Mesenchymal stem cell (in vitro differentiated cells and primary cell): ENCODE results near the gene IL1RAPL1.

Source experiments
- DNase-seq: peaks from one replicate; pipeline ENCODE4 v3.0.0-alpha.2; 2013
- H2AFZ ChIP-seq: one replicate; pipeline ENCODE4 v1.6.1; 2013; ENCODE audit warnings: low read depth, mild to moderate bottlenecking, control low read depth, inconsistent platforms, low read length, moderate library complexity
- H2AK5ac ChIP-seq: 2 replicates; pipeline ENCODE4 v1.6.1; 2013; ENCODE audit warnings: low read length, moderate library complexity, mild to moderate bottlenecking, inconsistent platforms; ENCODE audit not compliant: severe bottlenecking
- H2BK120ac ChIP-seq: one replicate; pipeline ENCODE4 v1.6.1; 2013; ENCODE audit warnings: low read depth, mild to moderate bottlenecking, inconsistent platforms, low read length, moderate library complexity
- H2BK12ac ChIP-seq, 2 experiments: one replicate each; pipeline ENCODE4 v1.6.1; 2013; ENCODE audit warnings: inconsistent platforms in 2 of 2, low read length in 2 of 2, mild to moderate bottlenecking in 2 of 2, moderate library complexity in 2 of 2, control low read depth in 1 of 2
- H2BK15ac ChIP-seq: one replicate; pipeline ENCODE4 v1.6.1; 2013; ENCODE audit warnings: mild to moderate bottlenecking, low read depth, inconsistent platforms; ENCODE audit not compliant: poor library complexity, severe bottlenecking
- H2BK5ac ChIP-seq: 2 replicates; pipeline ENCODE4 v1.6.1; 2013; ENCODE audit warnings: low read depth, mild to moderate bottlenecking, low read length, control low read depth, inconsistent platforms; ENCODE audit not compliant: poor library complexity, severe bottlenecking
- H3K14ac ChIP-seq, 2 experiments: one replicate each; pipeline ENCODE4 v1.6.1; 2013; ENCODE audit warnings: inconsistent platforms in 2 of 2, low read length in 2 of 2, control low read depth in 1 of 2, mild to moderate bottlenecking in 1 of 2, moderate library complexity in 1 of 2
- H3K18ac ChIP-seq, 2 experiments: one replicate each; pipeline ENCODE4 v1.6.1; 2013; ENCODE audit warnings: inconsistent platforms in 2 of 2, low read length in 2 of 2, control low read depth in 1 of 2, low read depth in 1 of 2, mild to moderate bottlenecking in 1 of 2
- H3K23ac ChIP-seq, 2 experiments: one replicate each; pipeline ENCODE4 v1.6.1; 2013; ENCODE audit warnings: inconsistent platforms in 2 of 2, low read length in 2 of 2, mild to moderate bottlenecking in 2 of 2, moderate library complexity in 2 of 2, control low read depth in 1 of 2
- H3K27ac ChIP-seq: 2 replicates; pipeline ENCODE4 v1.5.1; 2013; ENCODE audit warnings: mild to moderate bottlenecking, moderate library complexity, low read length, control low read depth, inconsistent platforms; ENCODE audit not compliant: poor library complexity, severe bottlenecking
- H3K27me3 ChIP-seq, 2 experiments: 2 replicates each; pipeline versions ENCODE4 v1.6.1 to v1.7.0; 2013; ENCODE audit warnings: low read length in 2 of 2, mild to moderate bottlenecking in 2 of 2, moderate library complexity in 2 of 2, control low read depth in 1 of 2, inconsistent platforms in 1 of 2; ENCODE audit not compliant: control insufficient read depth in 1 of 2, insufficient read depth in 1 of 2
- H3K36me3 ChIP-seq, 2 experiments: 2 replicates each; pipeline versions ENCODE4 v1.6.1 to v1.7.0; 2013; ENCODE audit warnings: low read length in 2 of 2, control low read depth in 1 of 2, inconsistent platforms in 1 of 2, low read depth in 1 of 2, mild to moderate bottlenecking in 1 of 2; ENCODE audit not compliant: insufficient read depth in 2 of 2, control insufficient read depth in 1 of 2
- H3K4ac ChIP-seq, 2 experiments: one replicate each; pipeline ENCODE4 v1.6.1; 2013; ENCODE audit warnings: inconsistent platforms in 2 of 2, low read length in 2 of 2, mild to moderate bottlenecking in 2 of 2, moderate library complexity in 2 of 2, control low read depth in 1 of 2, low read depth in 1 of 2
- H3K4me1 ChIP-seq: 2 replicates; pipeline ENCODE4 v1.6.1; 2013; ENCODE audit warnings: low read depth, low read length, control low read depth; ENCODE audit not compliant: control insufficient read depth, insufficient read depth
- H3K4me2 ChIP-seq: 2 replicates; pipeline ENCODE4 v1.6.1; 2013; ENCODE audit warnings: low read length, mild to moderate bottlenecking, inconsistent platforms; ENCODE audit not compliant: poor library complexity, severe bottlenecking
- H3K4me3 ChIP-seq, 2 experiments: 2 replicates each; pipeline versions ENCODE4 v1.5.1 to v1.7.0; 2013; ENCODE audit warnings: low read length in 2 of 2, mild to moderate bottlenecking in 2 of 2, control low read depth in 1 of 2, low read depth in 1 of 2; ENCODE audit not compliant: insufficient read depth in 1 of 2
- H3K79me1 ChIP-seq: replicated peaks from 2 replicates; pipeline ENCODE4 v1.6.1; 2013; ENCODE audit warnings: mild to moderate bottlenecking, control low read depth, low read length, inconsistent platforms; ENCODE audit not compliant: poor library complexity, severe bottlenecking
- H3K9ac ChIP-seq: 2 replicates; pipeline ENCODE4 v1.7.0; 2013; ENCODE audit warnings: mild to moderate bottlenecking, low read length, moderate library complexity
- H3K9me3 ChIP-seq: 2 replicates; pipeline ENCODE4 v1.7.0; 2013; ENCODE audit warnings: mild to moderate bottlenecking, low read length; ENCODE audit not compliant: control insufficient read depth
- H4K8ac ChIP-seq: one replicate; pipeline ENCODE4 v1.6.1; 2013; ENCODE audit warnings: inconsistent platforms, mild to moderate bottlenecking, low read length, moderate library complexity
- H4K91ac ChIP-seq: one replicate; pipeline ENCODE4 v1.6.1; 2013; ENCODE audit warnings: mild to moderate bottlenecking, low read length, inconsistent platforms
- WGBS: methylation state at CpG from one replicate; pipeline ENCODE4 v1.1.7; 2013; ENCODE audit warnings: mixed read lengths; 5-methylcytosine and 5-hydroxymethylcytosine counted together

The IL1RAPL1 gene

DNA sequence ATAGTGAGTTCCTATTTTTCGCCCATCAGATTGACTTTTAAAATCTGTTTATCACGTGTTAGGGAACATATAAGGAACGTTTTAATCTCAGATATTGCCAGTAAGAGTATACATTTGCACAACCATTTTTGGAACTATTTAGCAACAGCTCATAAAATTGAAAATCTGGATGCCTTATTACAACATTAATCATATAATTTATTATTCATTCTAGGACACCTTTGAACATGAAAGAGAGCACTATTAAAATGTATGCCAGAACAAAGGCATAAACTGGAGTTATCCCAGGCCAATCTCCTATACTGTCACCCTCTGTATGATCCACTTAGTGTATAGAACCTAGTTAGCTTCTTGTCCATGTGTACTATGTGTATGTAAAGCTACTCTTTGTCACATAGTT lies 1049.1 kb downstream of the IL1RAPL1 start:
- Histone ChIP-seq H3K18ac (no peak overlapping the region), H3K4me3 (no peak overlapping the region), H3K27ac (no peak overlapping the region), H2BK5ac (no peak overlapping the region), H2AK5ac (no peak overlapping the region), H3K4ac (no peak overlapping the region), H3K9me3 (no peaks in the 10 kb centered on the region), H3K27me3 (no peaks in the 10 kb centered on the region), H3K9ac (no peak overlapping the region), H2BK120ac (no peak overlapping the region), H4K8ac (no peak overlapping the region), H2BK15ac (no peak overlapping the region), H3K4me2 (no peak overlapping the region), H3K14ac (no peak overlapping the region), H3K23ac (no peak overlapping the region), H2BK12ac (no peak overlapping the region), H3K4me1 (no peaks in the 10 kb centered on the region), H3K36me3 (no peaks in the 10 kb centered on the region), H2AFZ (no peak overlapping the region), H3K79me1 (no peaks in the 10 kb centered on the region), H4K91ac (no peak overlapping the region)
- 100% methylated on average over 1 of the region's 3 CpGs for WGBS
- no peak for DNase-seq

DNA sequence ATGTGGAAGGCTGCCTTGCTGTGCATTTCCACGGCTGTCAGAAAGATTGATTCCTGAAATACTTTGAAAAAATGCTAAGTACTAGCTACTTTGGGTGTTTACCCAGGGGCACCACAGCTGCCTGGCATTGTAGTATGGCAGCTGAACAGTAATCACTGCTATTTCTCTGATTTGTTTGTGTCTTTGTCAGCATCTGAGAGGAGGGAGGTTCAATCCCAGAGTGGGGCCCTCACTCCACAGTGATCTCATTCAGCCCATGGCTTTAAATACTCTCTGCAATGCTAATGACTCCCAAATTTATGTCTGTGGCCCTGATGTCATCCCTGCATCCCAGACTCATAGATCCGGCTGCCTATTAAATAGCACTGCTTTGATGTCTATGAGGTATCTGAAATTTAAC lies 1052.9 kb downstream of the IL1RAPL1 start:
- Histone ChIP-seq H3K9ac (no peak overlapping the region), H2AK5ac (no peak overlapping the region), H3K27ac (no peak overlapping the region), H3K27me3 (no peaks in the 10 kb centered on the region), H3K4ac (no peak overlapping the region), H4K91ac (no peak overlapping the region), H2BK15ac (peak overlapping the region; percentile 48), H3K23ac (no peak overlapping the region), H3K4me3 (no peak overlapping the region), H3K4me2 (no peak overlapping the region), H2BK5ac (no peak overlapping the region), H4K8ac (no peak overlapping the region), H2BK12ac (no peak overlapping the region), H3K18ac (no peak overlapping the region), H2BK120ac (no peak overlapping the region), H3K79me1 (no peaks in the 10 kb centered on the region), H3K4me1 (no peaks in the 10 kb centered on the region), H3K36me3 (no peaks in the 10 kb centered on the region), H3K14ac (peak overlapping the region in 1 of 2 experiments; percentile 15), H2AFZ (no peak overlapping the region), H3K9me3 (no peaks in the 10 kb centered on the region)
- WGBS = 67% methylated on average over 1 of the region's 2 CpGs
- DNase-seq = no peak

DNA sequence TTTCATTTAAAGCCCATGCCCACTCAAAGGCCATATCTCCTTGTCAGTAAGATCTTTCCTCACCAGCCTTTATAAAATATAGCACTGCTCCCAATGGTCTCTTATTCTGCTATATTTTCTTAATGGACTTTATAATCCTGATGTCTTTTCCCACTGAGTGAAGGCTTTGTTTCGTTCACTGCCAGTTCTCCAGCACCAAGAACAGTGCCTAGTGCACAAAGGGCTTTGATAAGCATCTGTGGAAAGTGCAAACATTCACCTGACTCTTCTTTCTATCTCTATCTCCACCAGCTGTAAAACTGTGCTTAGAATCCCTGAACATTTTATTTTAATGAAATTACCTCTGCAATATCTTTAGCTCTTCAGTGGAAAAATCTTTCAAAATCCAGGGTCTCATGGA lies 1054.2 kb downstream of the IL1RAPL1 start:
- Histone ChIP-seq H4K8ac (no peak overlapping the region), H3K18ac (no peak overlapping the region), H3K27me3 (no peaks in the 10 kb centered on the region), H2BK5ac (no peak overlapping the region), H3K4me2 (no peak overlapping the region), H3K4me1 (no peaks in the 10 kb centered on the region), H3K27ac (no peak overlapping the region), H3K4me3 (no peak overlapping the region), H2BK15ac (no peak overlapping the region), H3K36me3 (no peaks in the 10 kb centered on the region), H3K4ac (no peak overlapping the region), H2BK120ac (no peak overlapping the region), H3K9me3 (peaks cover 10% of the 10 kb centered on the region), H3K79me1 (no peaks in the 10 kb centered on the region), H4K91ac (no peak overlapping the region), H2BK12ac (no peak overlapping the region), H3K23ac (no peak overlapping the region), H3K14ac (no peak overlapping the region), H3K9ac (no peak overlapping the region), H2AK5ac (no peak overlapping the region), H2AFZ (no peak overlapping the region)
- no peak for DNase-seq
- 90% methylated on average over 1 of the region's 1 CpG for WGBS

DNA sequence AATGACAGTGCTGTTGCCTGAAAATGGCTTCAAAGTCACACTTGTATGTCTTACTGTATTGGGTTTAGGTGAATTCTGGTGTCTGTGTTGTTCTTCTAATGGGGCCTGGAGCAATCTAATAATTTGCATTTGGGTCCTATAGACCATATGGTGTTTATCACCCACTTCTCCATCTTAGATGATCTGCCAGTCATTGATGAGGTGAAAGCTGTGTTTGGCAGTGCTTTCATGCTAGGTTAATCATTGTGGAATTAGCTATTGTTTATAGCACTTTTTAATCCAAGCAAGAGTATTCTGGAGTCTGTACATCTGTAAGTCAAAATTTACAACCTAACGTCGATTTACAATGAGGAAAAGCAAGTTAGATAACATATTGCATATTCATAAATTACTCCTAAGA lies 1055.9 kb downstream of the IL1RAPL1 start:
- Histone ChIP-seq H3K18ac (no peak overlapping the region), H2BK15ac (no peak overlapping the region), H2BK5ac (no peak overlapping the region), H2BK120ac (no peak overlapping the region), H3K9ac (no peak overlapping the region), H3K14ac (no peak overlapping the region), H2AFZ (no peak overlapping the region), H3K4me2 (no peak overlapping the region), H3K79me1 (no peaks in the 10 kb centered on the region), H4K91ac (no peak overlapping the region), H3K27ac (no peak overlapping the region), H3K4me1 (no peaks in the 10 kb centered on the region), H4K8ac (no peak overlapping the region), H3K4me3 (no peak overlapping the region), H3K4ac (no peak overlapping the region), H3K36me3 (no peaks in the 10 kb centered on the region), H3K27me3 (no peaks in the 10 kb centered on the region), H3K9me3 (peaks cover 13% of the 10 kb centered on the region), H3K23ac (no peak overlapping the region), H2AK5ac (no peak overlapping the region), H2BK12ac (no peak overlapping the region)
- DNase-seq = no peak
- no CpG with 5 or more reads among the region's 2 CpGs for WGBS
